B cell (primary cell): ENCODE results near the gene FBXL16. TPM values are rescaled to one million over a fixed set of nuclear protein-coding genes. Genes with fewer than 3 reads are reported as not detected.

Experiments used
- ATAC-seq: fragments of 200-7000 bp; cut with Tn5 transposase; one replicate; pipeline ENCODE4 v1.10.0; 2021; ENCODE audit warnings: low read depth, mild to moderate bottlenecking, moderate number of reproducible peaks, moderate library complexity
- CTCF ChIA-PET: fragments of 350-600 bp; sonication (Branson Sonifier 250); formaldehyde crosslinking; loops from one replicate; lab custom pipeline; 2021; ENCODE audit warnings: antibody characterized with exemption, inconsistent platforms; lab: Charles Lee
- POLR2A ChIA-PET: fragments of 350-600 bp; sonication (Branson Sonifier 250); formaldehyde crosslinking; loops from one replicate; lab custom pipeline; 2021; ENCODE audit warnings: antibody characterized with exemption; lab: Charles Lee
- DNase-seq: peaks from one replicate; pipeline ENCODE4 v3.0.0; 2013
- H2AFZ ChIP-seq: 2 replicates; pipeline ENCODE4 v1.6.1; 2012; ENCODE audit warnings: mild to moderate bottlenecking, low read depth, low read length; ENCODE audit not compliant: insufficient read depth, poor library complexity, severe bottlenecking
- H3K27ac ChIP-seq, 2 donors: 1 replicate in 1 of 2; 2 replicates in 1 of 2; pipeline ENCODE4 v1.5.1; 2012 to 2013; ENCODE audit warnings: low read length in 2 of 2, mild to moderate bottlenecking in 2 of 2, moderate library complexity in 1 of 2
- H3K27me3 ChIP-seq, 4 experiments: fragments of 200-600 bp in 1 of 4; sonication (generic) in 1 of 4; replicated peaks in 1 of 4; 1 replicate in 2 of 4; 2 replicates in 2 of 4; pipeline versions ENCODE4 v1.6.1 to v1.7.0; 2013 to 2016; ENCODE audit warnings: low read length in 3 of 4, mild to moderate bottlenecking in 2 of 4, mixed read lengths in 1 of 4, moderate library complexity in 1 of 4; ENCODE audit not compliant: insufficient read depth in 4 of 4, control insufficient read depth in 3 of 4; ENCODE audit errors: control extremely low read depth in 1 of 4
- H3K36me3 ChIP-seq, 2 experiments: replicated peaks in 1 of 2; 1 replicate in 1 of 2; 2 replicates in 1 of 2; pipeline versions ENCODE4 v1.6.1 to v1.7.1; 2013; ENCODE audit warnings: low read length in 1 of 2; ENCODE audit not compliant: insufficient read depth in 2 of 2, control insufficient read depth in 1 of 2; ENCODE audit errors: control extremely low read depth in 1 of 2, extremely low read depth in 1 of 2
- H3K4me1 ChIP-seq, 2 donors: fragments of 200-600 bp in 1 of 2; sonication (generic) in 1 of 2; 1 replicate in 1 of 2; 2 replicates in 1 of 2; pipeline versions ENCODE4 v1.5.1 to v1.6.1; 2013 to 2017; ENCODE audit warnings: low read length in 2 of 2; ENCODE audit not compliant: control insufficient read depth in 2 of 2, insufficient read depth in 2 of 2
- H3K4me2 ChIP-seq: replicated peaks from 2 replicates; pipeline ENCODE3; 2012; ENCODE audit warnings: mild to moderate bottlenecking, low read depth, low read length; ENCODE audit not compliant: poor library complexity, severe bottlenecking
- H3K4me3 ChIP-seq, 5 experiments: fragments of 200-600 bp in 1 of 5; sonication (generic) in 1 of 5; 1 replicate in 3 of 5; 2 replicates in 2 of 5; pipeline versions ENCODE4 v1.5.1 to v1.7.0; 2011 to 2016; ENCODE audit warnings: low read length in 4 of 5, mild to moderate bottlenecking in 4 of 5, low read depth in 2 of 5, control low read depth in 1 of 5, moderate library complexity in 1 of 5; ENCODE audit not compliant: insufficient read depth in 1 of 5; ENCODE audit errors: control extremely low read depth in 1 of 5, extremely low read depth in 1 of 5
- H3K79me2 ChIP-seq: fragments of 200-600 bp; sonication (generic); one replicate; pipeline ENCODE4 v1.6.0; 2016; ENCODE audit warnings: low read length; ENCODE audit not compliant: control insufficient read depth, insufficient read depth
- H3K9ac ChIP-seq: fragments of 200-600 bp; sonication (generic); 2 replicates; pipeline ENCODE4 v1.6.1; 2017; ENCODE audit warnings: mild to moderate bottlenecking, low read length, moderate library complexity
- H3K9me3 ChIP-seq, 3 donors: one replicate each; pipeline versions ENCODE4 v1.6.1 to v1.7.1; 2013; ENCODE audit warnings: low read length in 2 of 3; ENCODE audit not compliant: control insufficient read depth in 2 of 3, insufficient read depth in 1 of 3; ENCODE audit errors: control extremely low read depth in 1 of 3
- H4K20me1 ChIP-seq: 2 replicates; pipeline ENCODE4 v1.6.0; 2012; ENCODE audit warnings: mild to moderate bottlenecking, low read length; ENCODE audit not compliant: insufficient read depth, control insufficient read depth, poor library complexity, severe bottlenecking
- H3K27ac Mint-ChIP-seq: one replicate; pipeline ENCODE4 v1.8.0; 2021; ENCODE audit warnings: mixed read lengths
- H3K27me3 Mint-ChIP-seq: one replicate; pipeline ENCODE4 v1.8.0; 2021; ENCODE audit warnings: mixed read lengths
- H3K4me1 Mint-ChIP-seq: one replicate; pipeline ENCODE4 v1.8.0; 2021; ENCODE audit warnings: mixed read lengths
- H3K4me3 Mint-ChIP-seq: one replicate; pipeline ENCODE4 v1.8.0; 2021; ENCODE audit warnings: mixed read lengths
- H3K9me3 Mint-ChIP-seq: one replicate; pipeline ENCODE4 v1.8.0; 2022; ENCODE audit warnings: mixed read lengths; ENCODE audit not compliant: insufficient read depth
- CTCF ChIP-seq: fragments of 200-600 bp; IDR thresholded peaks from one replicate; pipeline ENCODE4 v1.8.0; 2022; ENCODE audit warnings: antibody characterized with exemption, mild to moderate bottlenecking
- EZH2 ChIP-seq: IDR thresholded peaks from 2 replicates; pipeline ENCODE4 v1.6.1; 2012; ENCODE audit warnings: borderline replicate concordance, low read depth, mild to moderate bottlenecking, moderate library complexity, low read length; ENCODE audit not compliant: insufficient read depth, poor library complexity, severe bottlenecking
- WGBS: methylation state at CpG from one replicate; pipeline ENCODE4 v1.1.5; 2013; ENCODE audit warnings: missing lambda C conversion rate; ENCODE audit not compliant: insufficient coverage; 5-methylcytosine and 5-hydroxymethylcytosine counted together
- intact Hi-C: fragments of 100-400 bp; cut with micrococcal nuclease; formaldehyde crosslinking; loops from one replicate; pipeline ENCODE4 v1.10.0; 2022
- polyA plus RNA-seq: library from polyadenylated mRNA; depleted of rRNA; stranded (reverse); fragments of >200 nt; gene quantifications from 2 replicates; pipeline ENCODE4 v1.2.3, GENCODE V29; 2012
- total RNA-seq, 2 donors: library from RNA; stranded (reverse); fragments of 120-200 nt in 1 of 2; gene quantifications; 1 replicate in 1 of 2; 2 replicates in 1 of 2; pipeline versions ENCODE4 v1.2.3 to v1.2.4, GENCODE V29; 2013 to 2022

The FBXL16 gene
- total and polyA plus RNA-seq, 2 donors (not counting 1 experiment from before 2014, with no cell fraction given): 2.2 to 5.8 TPM

DNA sequence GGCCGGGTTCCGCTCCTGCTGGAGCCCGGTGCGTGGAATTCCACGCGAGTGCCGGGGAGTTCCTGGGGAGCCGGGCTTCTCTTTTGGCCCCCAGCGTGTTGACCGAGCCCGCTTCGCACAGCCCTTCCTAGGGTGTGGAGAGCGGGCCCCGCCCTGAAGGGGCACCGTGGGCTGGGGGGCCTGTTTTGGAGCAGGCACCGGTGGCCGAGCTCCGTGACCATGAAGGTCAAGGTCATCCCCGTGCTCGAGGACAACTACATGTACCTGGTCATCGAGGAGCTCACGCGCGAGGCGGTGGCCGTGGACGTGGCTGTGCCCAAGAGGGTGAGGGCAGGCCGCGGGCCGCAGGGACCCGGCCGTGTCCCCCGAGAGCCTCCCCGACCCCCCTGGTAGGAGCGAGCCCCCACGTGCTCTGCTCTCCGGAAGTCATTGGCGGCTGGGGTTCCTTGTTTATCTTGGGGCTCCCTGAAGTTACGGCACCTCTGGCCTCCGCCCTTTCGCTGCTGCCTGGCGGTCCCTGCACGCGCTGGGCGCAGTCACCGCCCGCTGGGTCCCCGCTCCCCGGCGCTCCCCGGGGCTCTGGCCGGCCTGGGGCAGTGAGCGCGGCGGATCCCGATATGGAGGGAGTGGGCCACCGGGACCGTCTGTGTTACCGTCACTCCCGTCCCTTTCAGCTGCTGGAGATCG, 21.8 kb upstream of the FBXL16 start:
- ChIA-PET POLR2A (interaction anchor here (1.2 to 1.5 kb wide), 3 partner anchors 8 to 13 kb away, joined by 8 to 11 read pairs (median 11); partner anchors contain the start of gene CIAO3), CTCF (interaction anchor here (0.8 to 1.8 kb wide), 6 partner anchors 9 to 57 kb away, joined by 3 to 5 read pairs (median 4); partner anchors contain the start of gene CIAO3)
- peak; percentile 21 for ATAC-seq
- intact Hi-C loops: loop anchor here (1.0 to 5.0 kb wide), 2 partner anchors 61 to 885 kb away; partner anchors contain the start of genes CHTF18, CRAMP1, IFT140 and RPUSD1
- H3K79me2 ChIP-seq: no peaks in the 10 kb centered on the region
- H3K27ac ChIP-seq: peak overlapping the region; percentile 73 to 87
- no peaks in the 10 kb centered on the region for H3K27me3 ChIP-seq
- H2AFZ ChIP-seq: peak overlapping the region; percentile 62
- peak; percentile 69 for DNase-seq
- peak overlapping the region; percentile 42 to 81 (median 70) for H3K4me3 ChIP-seq
- WGBS: under 1% methylated on average over 61 of the region's 61 CpGs
- peak overlapping the region; percentile 97 for H3K4me2 ChIP-seq
- H3K27ac Mint-ChIP-seq: no peak overlapping the region
- H3K4me1 Mint-ChIP-seq: peaks cover 19% of the 10 kb centered on the region
- H3K4me3 Mint-ChIP-seq: peak overlapping the region; percentile 69
- H3K36me3 ChIP-seq: peaks cover 0 to 13% of the 10 kb centered on the region in 2 experiments
- no peaks in the 10 kb centered on the region for H3K9me3 Mint-ChIP-seq
- H3K4me1 ChIP-seq: peaks cover 10 to 28% of the 10 kb centered on the region in 2 donors
- TF ChIP-seq CTCF (no peak), EZH2 (no peak)
- H4K20me1 ChIP-seq: peaks cover 14% of the 10 kb centered on the region
- H3K9ac ChIP-seq: peak overlapping the region; percentile 86
- H3K27me3 Mint-ChIP-seq: no peaks in the 10 kb centered on the region
- H3K9me3 ChIP-seq: no peaks in the 10 kb centered on the region
